HG03521 (cell line): ENCODE data around the gene VIPR1.
"Not testable (repeated sequence)": the region's sequence is repeated elsewhere in the genome, so short reads cannot be mapped to it uniquely, and the experiment has no call there.

ENCODE experiments used
- ATAC-seq: cut with Tn5 transposase; IDR thresholded peaks from one replicate; pipeline ENCODE4 v1.9.1; 2021; ENCODE audit warnings: mild to moderate bottlenecking, moderate library complexity; ENCODE audit not compliant: unreplicated experiment

The VIPR1 gene

DNA sequence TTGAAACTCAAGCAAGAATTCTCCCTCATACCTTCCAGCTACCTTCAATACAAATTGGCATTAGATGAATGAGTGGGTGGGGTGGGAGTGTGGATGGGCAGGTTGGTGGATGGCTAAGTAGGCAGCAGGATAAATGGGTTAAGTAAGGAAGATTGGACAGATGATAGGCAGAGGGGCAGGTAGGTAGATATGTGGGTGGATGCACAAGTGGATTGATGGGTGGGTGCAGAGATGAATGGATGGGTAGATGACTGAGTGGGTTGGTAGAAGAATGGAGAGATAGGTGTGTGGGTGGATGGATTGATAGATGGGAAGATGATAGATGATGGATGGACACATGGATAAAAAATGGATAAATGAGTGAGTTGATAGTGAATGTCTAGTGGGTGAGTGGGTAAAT, 27.6 kb downstream of the VIPR1 start:
- no peak for ATAC-seq

DNA sequence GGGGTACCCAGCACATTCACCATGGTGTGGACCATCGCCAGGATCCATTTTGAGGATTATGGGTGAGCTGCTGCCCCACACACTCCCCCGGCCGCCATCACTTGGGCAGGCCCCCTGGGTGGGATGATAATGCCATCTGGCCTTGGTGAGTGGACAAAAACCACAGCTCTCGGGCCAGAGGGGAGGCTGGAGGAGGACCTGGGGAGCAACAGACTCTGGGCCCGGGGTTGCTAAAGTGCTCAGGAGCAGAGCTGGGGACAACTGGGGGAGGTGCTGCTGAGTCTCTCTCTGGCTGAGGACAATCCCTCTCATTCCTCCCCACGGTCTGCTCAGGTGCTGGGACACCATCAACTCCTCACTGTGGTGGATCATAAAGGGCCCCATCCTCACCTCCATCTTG, 29.0 kb downstream of the VIPR1 start:
- ATAC-seq, result no peak

DNA sequence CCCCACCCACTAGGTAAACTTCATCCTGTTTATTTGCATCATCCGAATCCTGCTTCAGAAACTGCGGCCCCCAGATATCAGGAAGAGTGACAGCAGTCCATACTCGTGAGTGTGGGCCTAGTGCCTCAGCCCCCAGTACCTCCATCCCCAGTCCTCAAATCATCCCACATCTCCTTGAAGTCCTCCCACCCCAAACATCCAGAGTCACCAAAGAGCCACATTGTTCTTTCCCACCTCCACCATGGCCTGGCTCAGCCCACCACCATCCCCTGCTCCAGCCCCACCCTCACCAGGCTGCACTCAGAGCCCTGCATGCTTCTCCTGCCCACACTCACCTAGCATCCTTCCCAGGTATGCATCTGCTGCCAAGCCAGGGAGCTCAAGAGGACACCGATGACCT, 29.8 kb downstream of the VIPR1 start:
- ATAC-seq, result no peak

DNA sequence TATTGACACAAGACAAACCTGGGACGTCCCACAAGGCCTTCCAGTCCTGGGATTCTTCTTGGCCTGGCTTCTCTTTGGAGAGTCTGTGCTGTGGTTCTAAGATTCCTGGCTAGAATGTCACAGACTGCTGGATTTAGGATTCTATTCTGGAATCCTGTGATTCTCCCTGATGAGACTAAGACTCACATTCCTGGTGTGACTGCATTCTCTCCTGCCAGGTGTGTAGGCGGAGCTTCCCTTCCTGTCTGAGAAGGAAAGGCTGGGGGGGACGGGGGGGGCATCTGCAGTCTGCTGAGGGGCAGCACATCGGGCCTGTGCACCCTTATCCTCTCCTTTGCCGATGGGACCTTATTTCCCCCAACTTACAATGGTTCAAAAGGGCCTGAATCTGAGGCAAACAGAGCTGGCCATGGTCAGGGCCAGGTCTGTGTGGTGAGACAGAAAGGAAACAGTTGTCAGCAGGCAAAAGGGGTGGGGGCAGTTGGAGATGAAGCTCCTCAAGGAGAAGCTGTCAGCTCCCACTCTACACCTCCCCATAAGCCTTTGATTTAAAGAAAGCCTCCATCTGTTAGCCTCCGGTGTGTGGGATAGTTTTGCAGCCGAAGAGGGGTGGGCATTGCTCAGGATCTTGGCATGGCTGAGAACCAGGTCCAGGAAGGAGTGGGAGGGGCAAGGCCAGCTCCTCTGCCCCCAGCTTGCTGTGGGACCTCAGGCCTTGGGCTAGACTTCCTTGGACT, 30.9 kb downstream of the VIPR1 start:
- no peak for ATAC-seq

DNA sequence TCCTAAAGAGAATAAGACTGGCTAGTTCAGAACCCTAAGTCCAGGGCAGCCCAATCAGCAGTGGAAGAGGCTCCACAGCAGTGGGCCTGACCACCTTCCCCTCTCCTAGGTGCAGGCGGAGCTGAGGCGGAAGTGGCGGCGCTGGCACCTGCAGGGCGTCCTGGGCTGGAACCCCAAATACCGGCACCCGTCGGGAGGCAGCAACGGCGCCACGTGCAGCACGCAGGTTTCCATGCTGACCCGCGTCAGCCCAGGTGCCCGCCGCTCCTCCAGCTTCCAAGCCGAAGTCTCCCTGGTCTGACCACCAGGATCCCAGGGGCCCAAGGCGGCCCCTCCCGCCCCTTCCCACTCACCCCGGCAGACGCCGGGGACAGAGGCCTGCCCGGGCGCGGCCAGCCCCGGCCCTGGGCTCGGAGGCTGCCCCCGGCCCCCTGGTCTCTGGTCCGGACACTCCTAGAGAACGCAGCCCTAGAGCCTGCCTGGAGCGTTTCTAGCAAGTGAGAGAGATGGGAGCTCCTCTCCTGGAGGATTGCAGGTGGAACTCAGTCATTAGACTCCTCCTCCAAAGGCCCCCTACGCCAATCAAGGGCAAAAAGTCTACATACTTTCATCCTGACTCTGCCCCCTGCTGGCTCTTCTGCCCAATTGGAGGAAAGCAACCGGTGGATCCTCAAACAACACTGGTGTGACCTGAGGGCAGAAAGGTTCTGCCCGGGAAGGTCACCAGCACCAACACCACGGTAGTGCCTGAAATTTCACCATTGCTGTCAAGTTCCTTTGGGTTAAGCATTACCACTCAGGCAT, 33.7 kb downstream of the VIPR1 start:
- ATAC-seq, result no peak

DNA sequence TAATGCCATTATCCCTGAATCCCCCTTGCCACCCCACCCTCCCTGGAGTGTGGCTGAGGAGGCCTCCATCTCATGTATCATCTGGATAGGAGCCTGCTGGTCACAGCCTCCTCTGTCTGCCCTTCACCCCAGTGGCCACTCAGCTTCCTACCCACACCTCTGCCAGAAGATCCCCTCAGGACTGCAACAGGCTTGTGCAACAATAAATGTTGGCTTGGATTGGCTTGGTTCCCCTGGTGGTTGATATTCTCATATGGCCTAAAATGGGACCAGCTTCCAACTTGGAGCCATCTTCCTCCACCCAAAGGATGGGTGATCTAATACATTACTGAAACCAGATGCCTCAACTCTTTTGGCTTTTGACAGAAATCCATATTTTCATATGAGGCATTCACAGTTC, 34.9 kb downstream of the VIPR1 start:
- ATAC-seq, result no peak

DNA sequence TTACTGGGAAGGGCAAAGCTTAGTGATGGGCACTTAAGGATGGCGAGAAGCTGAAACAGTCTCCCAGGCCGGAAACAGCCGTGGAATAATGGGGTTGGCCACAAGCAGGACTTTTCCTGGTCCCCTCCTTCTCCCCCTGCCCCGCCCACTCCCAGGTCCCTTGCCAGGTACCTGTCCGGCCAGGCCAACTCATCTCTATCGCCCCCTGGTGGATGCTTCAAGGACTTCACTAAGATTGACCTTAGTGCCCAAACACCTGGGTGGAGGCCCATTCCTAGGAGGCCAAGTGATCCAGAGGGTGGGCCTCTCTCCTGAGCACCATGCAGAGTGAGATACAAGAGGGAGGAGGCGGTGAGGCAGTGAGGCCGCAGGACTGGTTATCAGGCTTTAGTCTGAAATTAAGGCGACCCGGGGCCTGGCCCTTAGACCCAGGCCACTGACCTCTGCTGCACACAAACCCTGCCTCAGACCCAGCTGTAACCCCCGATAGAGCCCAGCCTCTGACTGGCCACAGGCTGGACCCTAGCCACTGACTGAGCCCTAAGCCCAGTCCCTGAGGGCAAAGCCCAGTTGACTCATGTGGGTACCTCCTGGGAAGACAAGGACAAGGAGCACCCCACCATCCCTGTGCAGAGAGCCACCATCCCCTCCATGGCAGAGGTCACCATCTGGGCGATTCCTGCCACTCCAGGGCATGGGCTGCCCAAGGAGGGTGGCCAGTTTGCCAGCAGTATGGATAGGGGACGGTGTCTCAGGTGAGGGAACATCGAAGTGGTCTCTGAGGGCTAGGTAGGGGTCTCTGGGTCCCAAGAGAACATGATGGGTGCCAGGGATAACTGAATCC, 37.6 kb downstream of the VIPR1 start:
- peak; percentile 55 for ATAC-seq

DNA sequence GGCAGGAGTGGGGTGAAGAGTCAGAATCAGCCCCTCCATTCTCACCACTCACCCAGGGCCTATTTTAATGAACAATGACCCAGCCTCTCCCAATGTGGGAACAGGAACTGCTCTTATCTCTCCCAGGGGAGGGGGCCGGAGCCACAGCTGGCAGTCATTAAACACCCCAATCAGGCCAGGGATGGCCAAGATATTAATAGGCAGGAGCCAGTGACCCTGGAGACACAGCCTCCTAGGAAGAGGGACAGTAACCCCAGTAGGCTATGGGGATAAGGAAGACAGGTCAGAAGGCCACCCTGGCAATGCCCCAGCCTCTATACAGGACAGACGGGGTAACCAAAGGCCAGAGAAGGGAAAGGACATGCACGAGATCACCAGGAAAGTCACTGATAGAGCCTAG, 38.6 kb downstream of the VIPR1 start:
- ATAC-seq, result no peak

DNA sequence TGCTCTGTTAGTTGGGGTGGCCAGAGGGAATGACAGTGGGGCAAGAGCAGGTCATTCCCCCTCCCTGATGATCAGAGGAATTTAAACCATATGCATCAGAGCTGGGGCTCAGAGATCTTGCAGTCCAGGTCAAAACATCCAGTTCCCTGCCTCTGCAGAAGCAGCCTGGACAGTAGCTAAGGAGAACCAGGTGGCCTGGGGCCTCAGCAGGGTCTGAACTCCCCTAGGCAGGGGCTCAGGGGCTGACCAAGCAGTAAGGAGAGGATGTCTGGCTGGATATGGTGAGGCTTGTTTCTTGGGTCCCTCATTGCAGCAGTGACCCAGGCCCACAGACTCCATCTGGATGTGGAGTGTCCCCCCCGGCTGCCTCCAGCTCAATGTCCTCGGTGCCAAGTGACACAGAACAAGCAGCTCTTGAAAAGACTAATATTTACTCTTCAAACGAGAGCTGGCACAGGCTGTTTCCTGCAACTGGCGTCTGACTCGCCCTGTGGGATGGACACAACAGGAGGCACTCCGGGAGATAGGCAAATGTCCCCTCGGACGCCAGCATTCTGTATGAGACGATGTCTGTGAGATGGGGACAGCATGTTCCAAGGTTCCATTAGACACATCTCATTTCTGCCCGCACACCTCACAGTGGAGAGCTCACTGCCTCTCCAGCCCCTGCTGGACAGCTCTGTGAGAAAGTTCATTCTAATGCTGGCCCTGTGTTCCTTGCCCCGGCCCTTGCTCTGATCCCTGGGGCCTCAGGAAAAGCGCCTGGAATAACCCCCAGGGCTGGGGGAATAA, 42.2 kb downstream of the VIPR1 start:
- no peak for ATAC-seq

DNA sequence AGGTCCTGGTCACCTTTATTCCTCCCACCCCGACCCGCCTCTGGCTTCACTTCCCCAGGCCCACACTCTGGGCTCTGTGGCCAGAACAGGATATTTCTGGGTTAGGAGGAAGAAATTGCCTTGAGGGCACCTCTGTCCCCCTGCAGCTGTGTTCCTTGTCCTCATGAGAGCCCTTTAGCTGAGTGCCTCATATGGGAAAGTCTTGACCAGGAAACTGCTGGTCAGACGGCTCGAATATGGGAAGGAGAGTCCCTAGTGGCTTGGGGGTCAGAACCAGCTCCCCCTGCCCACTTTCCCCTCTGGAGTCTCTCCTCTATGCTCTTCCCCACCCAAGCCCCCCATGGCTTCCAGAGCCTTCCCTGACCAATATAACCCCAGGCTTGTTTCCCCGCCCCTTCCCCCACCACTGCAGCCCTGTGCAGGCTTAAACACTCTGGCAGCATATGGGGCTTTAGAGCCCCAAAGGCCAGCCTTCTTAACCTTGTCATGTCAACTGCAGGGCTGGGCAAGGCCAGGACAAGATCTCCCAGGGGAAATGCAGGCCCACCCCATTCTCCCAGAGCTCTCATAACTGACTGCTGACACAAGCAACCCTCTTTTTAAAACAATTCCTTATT, 42.9 kb downstream of the VIPR1 start:
- ATAC-seq, result no peak

DNA sequence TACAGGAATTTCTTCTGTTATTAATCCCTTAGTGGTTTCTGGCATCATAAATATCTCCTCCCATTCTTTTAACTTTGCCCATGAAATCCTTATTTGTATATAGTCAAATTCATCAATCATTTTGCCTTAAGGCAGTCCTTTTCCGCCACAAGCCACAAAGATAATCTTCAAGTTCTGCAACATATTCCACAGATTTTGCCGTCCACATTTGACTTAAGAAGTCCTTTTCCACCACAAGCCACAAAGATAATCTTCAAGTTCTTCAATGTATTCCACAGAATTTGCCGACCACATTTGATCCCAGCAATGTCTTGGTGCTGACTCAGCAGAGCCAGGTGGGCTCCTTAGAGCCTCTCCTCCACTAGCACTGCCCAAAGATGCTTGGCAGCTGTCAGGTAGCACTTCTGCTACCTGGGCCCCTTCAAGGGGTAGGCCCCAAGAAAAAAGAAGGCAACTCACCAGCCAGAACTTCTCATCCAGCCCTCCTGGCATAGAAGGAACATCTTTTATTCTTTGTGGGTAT, 44.3 kb downstream of the VIPR1 start:
- ATAC-seq, result no peak

DNA sequence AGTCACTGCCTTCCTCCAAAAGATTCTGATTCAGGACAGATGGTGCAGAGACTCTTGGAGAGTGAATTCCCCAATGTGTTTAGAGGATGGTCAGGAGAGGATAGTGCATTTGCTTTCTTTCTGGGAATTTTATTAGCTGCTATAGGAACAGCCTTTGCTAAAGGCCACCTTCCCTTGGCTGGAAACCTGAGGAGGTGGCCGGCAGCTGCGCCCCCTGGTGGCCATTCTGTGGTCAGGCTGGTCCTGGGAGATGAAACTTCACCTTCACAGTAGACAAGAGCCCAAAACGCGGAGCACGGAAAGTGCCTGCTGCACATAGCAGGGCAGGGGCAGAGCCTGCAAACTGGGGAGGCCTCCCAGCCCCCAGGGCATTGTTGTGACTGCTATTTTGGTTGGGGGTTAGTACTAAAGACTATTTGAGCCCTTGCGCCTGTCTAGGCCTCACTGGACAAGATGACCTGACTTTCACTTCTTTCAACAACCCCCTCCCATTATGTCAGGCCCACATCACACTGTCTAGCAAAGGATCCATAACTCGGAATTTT, 45.0 kb downstream of the VIPR1 start:
- no peak for ATAC-seq

DNA sequence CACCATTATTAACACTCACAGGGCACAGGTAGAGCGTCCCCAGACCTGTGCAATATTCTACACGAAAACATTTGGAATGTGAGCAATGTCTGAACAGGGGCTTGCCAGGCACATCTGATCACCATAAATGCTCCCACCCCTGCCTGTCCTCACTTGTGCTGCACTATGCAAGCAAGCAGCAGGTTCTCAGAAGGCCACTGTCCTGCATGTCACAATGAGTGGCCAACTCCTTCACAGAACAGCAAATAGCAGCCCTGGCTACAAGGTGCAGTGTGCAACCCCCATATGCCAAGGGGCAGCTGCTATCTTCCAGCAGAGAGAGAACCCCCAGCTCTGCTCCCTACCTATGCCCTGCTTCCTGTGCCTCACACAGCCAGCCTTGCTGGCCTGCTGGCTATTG, 46.7 kb downstream of the VIPR1 start:
- no peak for ATAC-seq

DNA sequence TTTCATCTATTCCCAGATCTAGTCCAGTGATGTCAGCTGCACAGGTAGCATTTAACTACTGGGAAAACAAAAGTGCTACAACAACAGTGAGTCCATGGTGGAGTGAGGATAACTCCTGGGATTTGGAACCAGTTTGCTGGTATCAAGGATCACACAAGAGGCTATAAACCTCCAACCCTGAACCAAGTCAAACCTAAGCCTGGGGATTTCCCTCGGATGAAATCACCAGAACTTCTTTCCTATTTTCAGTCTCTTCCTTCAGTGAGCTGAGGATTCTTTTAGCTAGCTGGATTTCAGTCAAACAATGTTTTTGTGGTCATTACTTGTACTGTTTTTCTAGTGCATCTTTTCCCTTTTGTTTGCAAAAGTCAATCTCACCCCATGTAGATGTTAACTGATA, 47.8 kb downstream of the VIPR1 start:
- no peak for ATAC-seq

DNA sequence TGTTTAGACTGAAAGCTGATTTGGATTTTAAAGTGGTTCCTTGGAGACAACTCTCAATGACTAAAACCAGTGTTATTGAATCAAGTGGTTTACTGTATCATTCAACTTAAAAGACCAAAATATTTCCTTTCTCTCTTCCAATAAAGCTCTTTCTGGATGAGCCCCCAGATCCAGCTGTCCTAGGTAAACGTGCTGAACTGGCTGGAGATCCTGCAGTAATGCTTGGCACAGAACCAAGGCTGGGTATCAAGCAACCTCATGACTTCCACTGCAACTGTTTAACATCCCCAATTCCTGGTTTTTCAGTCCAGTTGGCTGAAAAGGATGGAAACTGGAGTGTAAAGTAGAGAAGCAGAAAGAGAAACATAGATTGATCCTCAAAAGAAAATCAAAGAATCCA, 50.4 kb downstream of the VIPR1 start:
- no peak for ATAC-seq

DNA sequence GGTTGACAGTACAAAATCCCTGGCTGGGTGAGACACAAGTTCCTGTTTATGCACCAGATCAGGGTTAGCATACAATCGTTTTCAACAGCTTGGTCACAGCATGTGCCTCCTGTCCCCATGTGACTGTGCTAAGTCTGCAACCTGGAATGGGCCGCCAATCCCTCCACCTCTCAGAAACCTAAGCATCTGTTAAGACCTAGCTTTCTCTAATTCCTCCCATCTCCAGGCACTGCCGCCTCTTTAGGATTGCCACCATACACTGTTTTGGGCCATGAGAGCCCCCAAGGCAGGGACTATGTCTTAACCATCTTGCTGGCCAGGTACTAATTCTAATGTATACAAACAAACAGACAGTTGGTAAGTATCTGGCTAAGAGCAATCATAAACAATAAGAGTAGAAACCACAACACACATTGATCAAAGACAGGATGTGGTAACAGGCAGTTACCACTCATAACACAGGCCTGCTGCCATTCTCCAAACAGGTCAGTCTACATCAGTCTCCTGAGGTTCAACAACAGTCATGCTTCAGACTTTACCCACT, 53.7 kb downstream of the VIPR1 start:
- peak; percentile 72 for ATAC-seq

DNA sequence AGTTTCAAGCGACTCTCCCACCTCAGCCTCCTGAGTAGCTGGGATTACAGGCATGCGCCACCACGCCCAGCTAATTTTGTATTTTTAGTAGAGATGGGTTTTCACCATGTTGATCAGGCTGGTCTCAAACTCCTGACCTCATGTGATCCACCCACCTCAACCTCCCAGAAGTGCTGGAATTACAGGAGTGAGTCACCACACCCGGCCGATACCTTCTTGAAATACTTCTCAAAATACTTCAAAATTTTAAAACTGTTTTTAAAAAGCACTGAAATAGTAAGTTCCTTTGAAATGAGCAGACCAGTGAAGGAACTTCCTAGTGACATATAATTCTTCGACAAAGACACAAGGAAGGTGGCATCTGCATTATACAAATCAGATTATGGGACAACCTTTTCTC, 54.4 kb downstream of the VIPR1 start:
- not testable (repeated sequence) for ATAC-seq

DNA sequence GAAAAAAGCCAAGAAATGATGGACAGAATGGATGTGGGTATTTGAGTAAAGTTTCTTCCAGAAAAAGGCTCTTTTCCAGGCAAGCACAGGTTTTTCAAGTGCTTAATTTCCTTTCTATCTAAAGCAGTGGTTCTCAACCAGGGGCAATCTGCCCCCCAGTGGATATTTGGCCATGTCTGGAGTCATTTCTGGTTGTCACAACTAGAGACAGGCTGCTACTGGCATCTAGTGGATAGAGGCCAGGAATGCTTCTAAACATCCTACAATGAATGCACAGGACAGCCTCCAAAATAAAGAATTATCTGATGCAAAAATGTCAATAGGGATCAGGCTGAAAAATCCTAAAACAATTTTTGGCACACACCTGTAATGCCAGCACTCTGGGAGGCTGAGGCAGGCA, 55.4 kb downstream of the VIPR1 start:
- ATAC-seq, result no peak

DNA sequence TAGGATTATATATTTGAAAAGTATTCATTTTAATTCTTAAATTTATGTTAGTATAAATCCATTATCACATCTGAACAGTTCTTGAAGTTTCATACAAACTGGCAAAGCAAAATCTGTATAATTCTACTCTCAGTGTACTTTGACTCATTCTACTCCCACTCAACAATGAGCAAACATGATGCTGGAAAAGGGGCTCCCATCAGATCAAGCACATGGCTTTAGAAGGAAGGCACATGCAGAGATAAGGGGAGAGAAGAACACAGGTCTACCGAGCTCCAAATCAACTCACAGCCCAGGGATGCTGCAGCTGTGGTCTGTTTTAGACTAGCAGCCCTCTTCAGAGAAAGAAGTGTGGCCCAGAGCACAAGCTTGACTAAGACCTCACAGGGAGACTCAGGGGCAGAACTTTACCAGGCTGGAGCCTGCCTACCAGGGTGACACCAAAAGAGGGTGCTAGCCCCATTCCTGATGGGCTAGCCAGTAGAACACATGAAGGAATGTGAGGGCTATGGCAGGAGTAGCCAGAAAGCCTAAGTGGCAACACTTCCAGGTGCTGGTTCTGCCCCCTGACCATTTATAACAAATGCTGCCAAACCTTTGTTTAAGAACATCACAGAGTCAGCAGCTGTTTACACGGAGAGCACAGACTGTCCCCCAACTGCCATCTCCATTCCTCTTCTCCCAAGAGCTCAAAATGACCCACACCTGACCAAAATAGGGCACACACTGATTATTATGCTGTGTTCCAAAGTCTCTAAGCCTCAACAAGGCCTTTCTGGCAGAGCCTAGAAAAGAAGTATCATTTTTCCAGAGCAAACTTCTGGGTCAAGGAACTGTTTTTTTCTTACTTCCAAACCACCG, 59.8 kb downstream of the VIPR1 start:
- no peak for ATAC-seq
